CD14-positive monocyte (primary cell): Measurements from ENCODE around the gene TCF4. TPM values are rescaled to one million over a fixed set of nuclear protein-coding genes. Genes with fewer than 3 reads are reported as not detected.

Experiments used
- DNase-seq, 3 donors: peaks; one replicate each; pipeline ENCODE4 v3.0.0-alpha.2; 2011 to 2022
- H2AFZ ChIP-seq: 2 replicates; pipeline ENCODE4 v1.6.0; 2012; ENCODE audit warnings: mild to moderate bottlenecking, low read depth, low read length, inconsistent platforms; ENCODE audit not compliant: insufficient read depth, poor library complexity, severe bottlenecking
- H3K27ac ChIP-seq, 2 donors: 1 replicate in 1 of 2; 2 replicates in 1 of 2; pipeline ENCODE4 v1.5.1; 2012 to 2013; ENCODE audit warnings: low read length in 2 of 2, control low read depth in 1 of 2, inconsistent platforms in 1 of 2, low read depth in 1 of 2, mild to moderate bottlenecking in 1 of 2
- H3K27me3 ChIP-seq, 2 donors: one replicate each; pipeline versions ENCODE4 v1.6.0 to v1.6.1; 2011 to 2013; ENCODE audit warnings: low read length in 2 of 2; ENCODE audit not compliant: control insufficient read depth in 2 of 2, insufficient read depth in 2 of 2
- H3K36me3 ChIP-seq, 2 donors: replicated peaks in 1 of 2; 1 replicate in 1 of 2; 2 replicates in 1 of 2; pipeline versions ENCODE4 v1.5.1 to v1.6.1; 2012 to 2013; ENCODE audit warnings: low read length in 2 of 2, control low read depth in 1 of 2, inconsistent platforms in 1 of 2, mild to moderate bottlenecking in 1 of 2; ENCODE audit not compliant: insufficient read depth in 2 of 2, control insufficient read depth in 1 of 2
- H3K4me1 ChIP-seq, 2 donors: 1 replicate in 1 of 2; 2 replicates in 1 of 2; pipeline versions ENCODE4 v1.5.1 to v1.6.1; 2012 to 2013; ENCODE audit warnings: low read length in 2 of 2, control low read depth in 1 of 2, inconsistent platforms in 1 of 2, mild to moderate bottlenecking in 1 of 2, moderate library complexity in 1 of 2; ENCODE audit not compliant: insufficient read depth in 2 of 2, control insufficient read depth in 1 of 2
- H3K4me2 ChIP-seq: replicated peaks from 2 replicates; pipeline ENCODE3; 2012; ENCODE audit warnings: low read length, moderate library complexity, mild to moderate bottlenecking; ENCODE audit not compliant: poor library complexity, severe bottlenecking; ENCODE audit errors: extremely low read depth
- H3K4me3 ChIP-seq, 3 experiments: fragments of 200-600 bp in 1 of 3; sonication (generic) in 1 of 3; replicated peaks in 1 of 3; 1 replicate in 2 of 3; 2 replicates in 1 of 3; pipeline ENCODE4 v1.5.1; 2011 to 2013; ENCODE audit warnings: low read length in 3 of 3, mild to moderate bottlenecking in 3 of 3, control low read depth in 2 of 3, low read depth in 2 of 3, inconsistent platforms in 1 of 3, moderate library complexity in 1 of 3
- H3K79me2 ChIP-seq: 2 replicates; pipeline ENCODE4 v1.6.0; 2012; ENCODE audit warnings: mild to moderate bottlenecking, control low read depth, inconsistent platforms, low read length, moderate library complexity; ENCODE audit not compliant: insufficient read depth
- H3K9ac ChIP-seq: 2 replicates; pipeline ENCODE4 v1.6.0; 2017; ENCODE audit warnings: low read length, mild to moderate bottlenecking; ENCODE audit not compliant: insufficient read depth, poor library complexity, severe bottlenecking
- H3K9me3 ChIP-seq, 2 donors: replicated peaks in 1 of 2; 1 replicate in 1 of 2; 2 replicates in 1 of 2; pipeline versions ENCODE4 v1.5.1 to v1.6.1; 2012 to 2013; ENCODE audit warnings: low read length in 2 of 2, control low read depth in 1 of 2; ENCODE audit not compliant: control insufficient read depth in 1 of 2, insufficient read depth in 1 of 2
- H4K20me1 ChIP-seq: 2 replicates; pipeline ENCODE4 v1.6.0; 2012; ENCODE audit warnings: mild to moderate bottlenecking, low read length, control low read depth, moderate library complexity; ENCODE audit not compliant: insufficient read depth
- H3K27ac Mint-ChIP-seq, 7 donors: one replicate each; pipeline ENCODE4 v1.8.0; 2020; ENCODE audit warnings: mild to moderate bottlenecking in 7 of 7, mixed read lengths in 7 of 7, moderate library complexity in 6 of 7, inconsistent platforms in 2 of 7
- H3K27me3 Mint-ChIP-seq, 3 donors: one replicate each; pipeline ENCODE4 v1.8.0; 2021 to 2022; ENCODE audit warnings: low read depth in 3 of 3, mild to moderate bottlenecking in 3 of 3, mixed read lengths in 3 of 3, moderate library complexity in 3 of 3, inconsistent platforms in 1 of 3
- H3K36me3 Mint-ChIP-seq, 2 donors: one replicate each; pipeline ENCODE4 v1.8.0; 2020; ENCODE audit warnings: mixed read lengths in 2 of 2, inconsistent platforms in 1 of 2, mild to moderate bottlenecking in 1 of 2
- H3K4me1 Mint-ChIP-seq: one replicate; pipeline ENCODE4 v1.8.0; 2020; ENCODE audit warnings: mild to moderate bottlenecking, mixed read lengths
- H3K4me3 Mint-ChIP-seq, 2 donors: one replicate each; pipeline ENCODE4 v1.8.0; 2020; ENCODE audit warnings: mild to moderate bottlenecking in 2 of 2, mixed read lengths in 2 of 2, moderate library complexity in 1 of 2
- H3K9me3 Mint-ChIP-seq, 7 donors: one replicate each; pipeline ENCODE4 v1.8.0; 2020 to 2022; ENCODE audit warnings: mixed read lengths in 7 of 7, mild to moderate bottlenecking in 6 of 7, moderate library complexity in 6 of 7, inconsistent platforms in 2 of 7
- CTCF ChIP-seq: fragments of 200-600 bp; IDR thresholded peaks from one replicate; pipeline ENCODE4 v1.8.0; 2022; ENCODE audit warnings: antibody characterized with exemption, mild to moderate bottlenecking
- WGBS: methylation state at CpG from one replicate; pipeline ENCODE4 v1.1.5; 2013; ENCODE audit warnings: missing lambda C conversion rate; ENCODE audit not compliant: insufficient coverage; 5-methylcytosine and 5-hydroxymethylcytosine counted together
- intact Hi-C, 2 donors: fragments of 100-400 bp; cut with micrococcal nuclease; formaldehyde crosslinking; loops; one replicate each; pipeline versions ENCODE4 v1.15.0 to v1.15.1; 2023
- polyA plus RNA-seq, 3 donors: library from polyadenylated mRNA; depleted of rRNA in 1 of 3; unstranded in 2 of 3; stranded (reverse) in 1 of 3; fragments of 300-500 nt in 2 of 3; fragments of >200 nt in 1 of 3; fragmentation: Illumina TruSeq in 2 of 3; gene quantifications; 1 replicate in 2 of 3; 2 replicates in 1 of 3; pipeline ENCODE4 v1.2.3, GENCODE V29; 2012 to 2021

The TCF4 gene
- polyA plus RNA-seq, 3 donors: 5.9 to 12.9 (median 10.7) TPM

GRCh38 chr18:55413474-55413873, 174.5 kb downstream of the TCF4 start:
- intact Hi-C loops: no loop called here
- Histone ChIP-seq H3K79me2 (no peaks in the 10 kb centered on the region), H3K4me1 (no peaks in the 10 kb centered on the region), H3K36me3 (no peaks in the 10 kb centered on the region), H2AFZ (no peak overlapping the region), H3K9me3 (no peaks in the 10 kb centered on the region), H3K27me3 (no peaks in the 10 kb centered on the region), H4K20me1 (no peaks in the 10 kb centered on the region), H3K4me2 (no peak overlapping the region), H3K9ac (no peak overlapping the region), H3K27ac (no peak overlapping the region), H3K4me3 (no peak overlapping the region)
- no peak for DNase-seq
- Mint-ChIP-seq H3K36me3 (no peaks in the 10 kb centered on the region), H3K27ac (no peak overlapping the region), H3K4me1 (peaks cover 10% of the 10 kb centered on the region), H3K27me3 (no peaks in the 10 kb centered on the region), H3K4me3 (no peak overlapping the region), H3K9me3 (no peaks in the 10 kb centered on the region)
- no peak for TF ChIP-seq CTCF
- no CpG with 5 or more reads among the region's 1 CpG for WGBS

GRCh38 chr18:55407774-55408535, 180.0 kb downstream of the TCF4 start:
- no peak overlapping the region for H3K4me2 ChIP-seq
- no peaks in the 10 kb centered on the region for H3K9me3 ChIP-seq
- H4K20me1 ChIP-seq: no peaks in the 10 kb centered on the region
- H3K4me3 Mint-ChIP-seq: no peak overlapping the region
- intact Hi-C loops: no loop called here
- H3K27ac ChIP-seq: no peak overlapping the region
- no peaks in the 10 kb centered on the region for H3K4me1 Mint-ChIP-seq
- H3K79me2 ChIP-seq: no peaks in the 10 kb centered on the region
- WGBS: 100% methylated on average over 2 of the region's 5 CpGs
- H3K4me3 ChIP-seq: no peak overlapping the region
- no peaks in the 10 kb centered on the region for H3K36me3 Mint-ChIP-seq
- no peak for DNase-seq
- no peak overlapping the region for H2AFZ ChIP-seq
- H3K9me3 Mint-ChIP-seq: peaks cover 0 to 2% (median 0%) of the 10 kb centered on the region in 7 donors
- H3K27me3 ChIP-seq: no peaks in the 10 kb centered on the region
- peaks cover 0 to 2% (median 0%) of the 10 kb centered on the region in 3 donors for H3K27me3 Mint-ChIP-seq
- H3K36me3 ChIP-seq: no peaks in the 10 kb centered on the region
- no peak overlapping the region for H3K27ac Mint-ChIP-seq
- TF ChIP-seq CTCF: no peak
- no peaks in the 10 kb centered on the region for H3K4me1 ChIP-seq
- no peak overlapping the region for H3K9ac ChIP-seq
